ENCODE results near the gene SNRNP70.
"Not testable (repeated sequence)": the region's sequence is repeated elsewhere in the genome, so short reads cannot be mapped to it uniquely, and the experiment has no call there.

The SNRNP70 gene

DNA sequence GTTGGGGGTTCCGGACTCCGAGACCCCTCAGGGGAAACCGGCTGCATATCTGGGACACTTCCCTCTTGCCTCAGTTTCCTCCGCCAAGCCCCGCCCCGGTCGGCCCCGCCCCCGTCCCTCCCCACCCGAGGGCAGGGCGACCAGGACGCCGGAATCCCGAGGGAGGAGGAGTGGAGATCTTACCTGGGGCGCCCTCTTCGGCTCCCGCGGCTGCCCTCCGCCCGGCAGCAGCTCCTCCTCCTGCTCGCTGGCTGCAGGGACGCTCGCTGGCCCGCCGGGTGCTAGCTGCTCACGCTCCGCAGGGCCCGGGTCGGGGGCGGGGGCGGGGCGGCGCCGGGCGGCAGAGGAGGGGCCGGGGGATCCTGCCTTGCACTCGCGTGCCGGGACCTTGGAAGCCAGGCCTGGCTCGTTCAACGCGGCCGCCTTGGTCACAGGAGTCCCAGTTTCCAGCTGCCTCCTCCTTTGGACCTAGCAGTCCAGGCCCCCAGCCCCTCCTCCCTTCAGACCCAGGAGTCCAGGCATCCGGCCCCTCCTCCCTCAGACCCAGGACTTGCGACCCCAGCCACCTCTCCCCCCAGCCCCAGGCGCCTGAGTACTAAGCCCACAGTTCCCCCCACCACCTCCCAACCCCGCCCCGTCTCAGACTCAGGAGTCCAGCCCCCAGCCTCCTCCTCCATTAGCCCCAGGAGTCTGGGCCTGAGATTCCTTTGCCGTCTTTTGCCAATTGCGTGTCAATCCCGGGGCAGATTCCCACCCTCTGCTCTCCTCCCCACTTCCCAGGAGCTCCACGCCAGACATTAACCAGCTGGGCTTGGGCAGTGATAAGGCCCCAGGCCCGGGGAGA, 20.3 kb upstream of the SNRNP70 start, which contains the start of gene NTF4:
NTF4 (minus strand) TSS at position 51 of the 844 bp plus-strand sequence. CDS start 2,821 bp downstream, outside the sequence.
- no peak for DNase-seq

- DNase-seq: no peak
Measured at GRCh38 chr19:49065905-49066512, 19.2 kb upstream of the SNRNP70 start.

DNA sequence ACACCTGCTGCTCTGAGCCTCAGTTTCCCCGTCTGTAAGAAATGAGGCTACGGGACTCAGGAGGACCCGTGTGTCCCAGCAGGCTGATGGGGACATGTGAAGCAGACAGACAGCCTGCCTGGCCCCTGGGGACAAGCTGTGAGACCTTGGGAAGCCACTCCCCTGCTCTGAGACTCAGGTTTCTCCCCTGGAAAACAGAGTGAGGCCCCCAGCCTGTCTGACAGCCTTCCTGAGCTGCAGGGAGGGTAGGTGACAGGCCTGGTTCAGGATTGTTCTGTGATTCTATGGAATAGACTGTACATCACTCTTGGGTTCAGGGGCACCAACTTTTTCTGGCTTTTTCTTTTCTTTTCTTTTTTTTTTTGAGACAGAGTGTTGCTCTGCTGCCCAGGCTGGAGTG, 17.7 kb upstream of the SNRNP70 start:
- no peak for DNase-seq

DNA sequence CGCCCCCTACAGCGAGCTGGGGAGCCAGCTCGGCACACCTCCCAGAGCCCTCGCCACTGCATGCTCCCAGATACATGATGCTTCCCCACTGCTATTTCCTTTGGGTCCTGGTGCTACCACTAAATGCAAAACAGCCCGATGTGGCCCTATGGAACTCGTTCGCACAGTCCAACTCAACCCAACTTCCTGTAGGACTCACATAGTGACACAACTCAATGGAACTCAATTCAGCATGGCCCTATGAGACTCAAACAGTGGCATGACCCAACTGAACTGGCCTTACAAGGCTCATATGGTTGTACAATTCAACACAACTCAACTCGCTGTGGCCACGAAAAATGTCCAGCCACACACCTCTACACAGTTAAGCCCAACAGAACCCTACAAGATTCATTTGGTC, 16.2 kb upstream of the SNRNP70 start:
- DNase-seq: no peak

DNA sequence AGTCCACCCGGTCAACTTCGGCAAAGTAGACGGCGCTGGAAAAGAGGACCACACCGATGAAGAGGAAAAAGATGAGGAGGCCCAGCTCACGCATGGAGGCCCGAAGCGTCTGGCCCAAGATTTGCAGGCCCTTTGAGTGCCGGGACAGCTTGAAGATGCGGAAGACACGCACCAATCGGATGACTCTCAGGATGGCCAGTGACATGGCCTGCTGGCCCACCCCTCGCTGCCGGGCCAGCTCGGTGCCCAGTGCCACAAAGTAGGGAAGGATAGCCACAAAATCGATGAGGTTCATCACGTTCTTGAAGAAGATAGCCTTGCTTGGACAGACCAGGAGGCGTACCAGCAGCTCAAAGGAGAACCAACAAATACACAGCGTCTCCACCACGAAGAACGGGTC, 14.8 kb upstream of the SNRNP70 start:
- no peak for DNase-seq

GRCh38 chr19:49071860-49072547, 13.2 kb upstream of the SNRNP70 start:
- DNase-seq: no peak

DNA sequence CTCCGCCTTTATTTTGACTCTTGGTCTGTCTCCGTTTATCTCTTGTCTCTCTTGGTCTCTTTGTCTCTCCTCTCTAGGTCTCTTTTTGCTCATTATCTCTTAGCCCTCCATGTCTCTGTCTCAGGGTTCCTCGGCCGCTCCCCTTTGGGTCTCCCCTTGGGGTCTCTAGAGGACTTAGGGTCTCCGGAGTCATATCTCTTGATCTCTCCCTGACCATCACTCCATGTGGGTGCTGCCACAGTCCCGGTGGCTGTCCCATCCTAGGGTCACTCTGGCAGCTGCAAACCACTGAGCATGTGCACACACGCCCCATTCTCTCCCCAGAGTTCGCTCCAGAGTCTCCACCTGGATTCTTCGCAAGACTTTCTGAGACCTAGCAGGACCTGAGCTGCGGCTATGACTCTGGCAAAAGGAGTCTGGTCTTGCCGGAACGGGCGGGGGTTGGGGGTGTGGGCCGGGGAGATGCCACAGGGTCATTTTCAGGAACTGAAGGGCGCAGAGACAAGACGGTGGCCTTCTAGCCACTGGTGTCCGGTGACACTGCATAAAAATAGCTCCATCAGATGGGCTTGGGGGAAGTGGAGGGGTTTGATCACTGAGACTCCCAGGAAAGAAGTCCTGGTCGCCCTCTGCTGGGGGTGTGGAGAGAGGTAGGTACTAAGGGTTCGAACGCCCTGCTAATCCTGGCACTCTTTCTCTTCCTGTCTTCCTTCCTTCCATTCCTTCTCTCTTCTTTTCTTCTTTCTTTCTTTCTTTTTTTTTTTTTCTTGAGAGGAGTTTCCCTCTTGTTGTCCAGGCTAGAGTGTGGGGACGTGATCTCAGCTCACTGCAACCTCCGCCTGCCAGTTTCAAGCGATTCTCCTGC, 11.5 kb upstream of the SNRNP70 start:
- no peak for DNase-seq

- DNase-seq: not testable (repeated sequence)
Measured at GRCh38 chr19:49074869-49075268, 10.4 kb upstream of the SNRNP70 start.

DNA sequence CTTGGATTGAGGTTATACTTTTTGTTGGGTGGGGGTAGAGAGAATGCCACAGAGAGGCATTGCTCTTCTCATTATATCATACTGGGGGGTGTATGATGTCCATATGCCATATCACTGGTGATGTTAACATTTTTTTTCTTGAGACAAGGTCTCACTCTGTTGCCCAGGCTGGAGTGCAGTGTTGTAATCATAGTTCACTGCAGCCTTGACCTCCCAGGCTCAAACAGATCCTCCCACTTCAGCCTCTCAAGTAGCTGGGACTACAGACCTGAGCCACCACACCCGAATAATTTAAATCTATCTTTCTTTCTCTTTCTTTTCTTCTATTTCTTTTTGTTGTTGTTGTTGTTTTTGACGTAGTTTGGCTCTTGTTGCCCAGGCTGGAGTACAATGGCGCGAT, 4.9 kb upstream of the SNRNP70 start:
- no peak for DNase-seq

DNA sequence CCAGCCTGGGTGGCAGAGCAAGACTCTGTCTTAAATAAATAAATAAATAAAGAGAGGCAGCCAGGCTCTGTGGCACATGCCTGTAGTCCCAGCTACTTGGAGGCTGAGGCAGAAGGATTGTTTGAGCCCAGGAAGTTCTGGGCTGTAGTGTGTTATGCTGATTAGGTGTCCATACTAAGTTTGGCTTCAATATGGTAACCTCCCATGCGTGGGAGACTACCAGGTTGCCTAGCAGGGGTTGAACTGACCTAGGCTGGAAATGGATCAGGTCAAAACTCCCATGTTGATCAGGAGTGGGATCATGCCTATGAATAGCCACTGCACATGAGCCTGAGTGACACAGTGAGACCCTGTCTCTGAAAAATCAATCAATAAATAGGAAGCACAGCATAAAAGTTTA, 4.0 kb upstream of the SNRNP70 start:
- DNase-seq: no peak

- no peak for DNase-seq
Measured at GRCh38 chr19:49084206-49085019, 838 bp upstream of the SNRNP70 start.

GRCh38 chr19:49085868-49086232, 599 bp downstream of the SNRNP70 start:
- DNase-seq: no peak

GRCh38 chr19:49086296-49086695, 1.0 kb downstream of the SNRNP70 start:
- DNase-seq: no peak

DNA sequence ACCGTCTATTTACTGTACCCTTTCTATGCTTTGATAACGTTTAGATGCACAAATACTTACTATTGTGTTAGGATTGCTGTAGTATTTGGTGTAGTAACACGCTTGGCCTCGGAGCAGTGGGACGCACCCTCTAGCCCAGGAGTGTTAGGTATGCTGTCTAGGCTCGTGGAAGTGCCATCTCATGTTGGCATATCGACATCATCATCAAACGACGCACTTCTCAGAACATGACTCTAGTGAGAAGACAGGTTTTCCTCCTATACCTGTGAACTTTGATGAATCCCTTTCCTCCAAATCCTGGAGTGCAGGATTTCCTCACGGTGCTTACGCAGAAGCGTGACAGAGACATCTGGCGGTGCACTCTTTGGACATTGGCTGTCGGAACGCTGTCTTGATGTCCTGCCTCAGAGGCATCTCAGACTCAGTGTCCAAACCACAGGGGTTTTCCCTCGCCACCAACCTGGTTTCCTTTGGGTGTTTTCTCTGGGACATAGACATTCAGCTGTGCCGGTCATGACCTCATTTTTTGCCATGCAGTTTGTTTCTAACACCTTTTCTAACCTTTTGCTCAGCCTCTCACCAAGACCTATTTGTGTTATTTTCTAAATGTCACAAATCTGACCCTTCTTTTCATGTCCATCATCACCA, 6.3 kb downstream of the SNRNP70 start:
- no peak for DNase-seq

DNA sequence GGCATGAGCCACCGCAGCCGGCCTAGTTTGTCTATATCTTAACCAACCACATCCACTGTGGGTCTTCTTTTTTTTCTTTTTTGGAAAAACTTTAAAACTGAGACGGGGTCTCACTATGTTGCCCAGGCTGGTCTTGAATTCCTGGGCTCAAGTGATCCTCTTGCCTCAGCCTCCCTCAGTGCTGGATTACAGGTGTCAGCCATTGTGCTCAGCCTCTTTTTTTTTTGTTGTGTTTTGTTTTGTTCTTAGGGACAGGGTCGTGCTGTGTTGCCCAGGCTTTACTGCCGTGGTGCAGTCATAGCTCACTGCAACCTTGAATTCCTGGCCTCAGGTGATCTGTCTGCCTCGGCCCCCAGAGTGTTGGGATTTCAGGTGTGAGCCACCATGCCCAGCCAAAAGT, 7.4 kb downstream of the SNRNP70 start:
- DNase-seq: no peak

GRCh38 chr19:49094505-49095482, 9.5 kb downstream of the SNRNP70 start:
- no peak for DNase-seq

DNA sequence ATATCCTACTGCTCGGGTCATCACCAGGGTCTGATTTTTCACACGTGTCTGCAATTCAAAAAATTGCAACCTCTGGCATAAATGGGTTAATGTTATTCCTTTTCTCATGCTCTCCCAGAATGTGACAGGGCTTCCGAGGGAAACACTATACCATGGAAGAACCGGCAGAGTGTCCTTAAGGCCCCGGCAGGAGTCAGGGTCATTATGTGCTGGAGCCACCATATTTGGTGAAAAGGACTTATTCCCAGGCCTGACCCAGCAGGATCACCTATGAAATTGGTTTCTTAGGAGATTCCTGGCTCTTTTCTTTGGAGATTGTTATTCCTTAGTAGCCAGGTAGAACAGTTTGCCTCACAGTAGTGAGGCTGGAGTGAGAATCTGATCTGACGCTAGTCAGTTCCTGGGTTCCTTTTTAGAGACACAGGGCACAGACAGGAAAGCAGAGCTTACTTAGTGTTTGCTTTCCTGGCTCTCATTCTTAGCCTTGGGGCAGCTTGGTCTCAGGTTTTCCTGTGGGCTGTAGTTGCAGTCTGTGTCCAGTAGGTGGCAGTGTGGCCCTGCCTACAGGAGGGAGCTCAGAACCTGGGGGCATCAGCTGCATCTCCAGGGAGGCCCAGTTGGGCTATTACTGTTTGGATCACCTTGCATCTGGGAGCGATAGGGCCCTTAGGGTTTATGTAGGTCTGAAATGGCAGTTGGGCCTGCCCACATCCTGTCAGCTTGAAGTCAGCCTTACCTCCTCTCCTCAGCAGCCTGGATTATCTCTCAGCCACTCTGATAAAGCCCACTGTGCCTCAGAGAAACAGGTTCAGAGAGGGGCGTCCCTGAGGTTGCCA, 12.4 kb downstream of the SNRNP70 start:
- DNase-seq: no peak

GRCh38 chr19:49098795-49099194, 13.5 kb downstream of the SNRNP70 start:
- no peak for DNase-seq

- DNase-seq: no peak
Measured at GRCh38 chr19:49101160-49101559, 15.9 kb downstream of the SNRNP70 start.

Measured in NCI-H1436 treated with DMSO at 0.1 percent for 48 hours (cell line).